NCI-H2029 (cell line): Measurements from ENCODE around the gene SCFD2.
"Not testable (repeated sequence)": the region's sequence is repeated elsewhere in the genome, so short reads cannot be mapped to it uniquely, and the experiment has no call there.

Experiments used
- DNase-seq: peaks from one replicate; lab custom pipeline; 2025; lab: John Stamatoyannopoulos, UW

SCFD2 gene

DNA sequence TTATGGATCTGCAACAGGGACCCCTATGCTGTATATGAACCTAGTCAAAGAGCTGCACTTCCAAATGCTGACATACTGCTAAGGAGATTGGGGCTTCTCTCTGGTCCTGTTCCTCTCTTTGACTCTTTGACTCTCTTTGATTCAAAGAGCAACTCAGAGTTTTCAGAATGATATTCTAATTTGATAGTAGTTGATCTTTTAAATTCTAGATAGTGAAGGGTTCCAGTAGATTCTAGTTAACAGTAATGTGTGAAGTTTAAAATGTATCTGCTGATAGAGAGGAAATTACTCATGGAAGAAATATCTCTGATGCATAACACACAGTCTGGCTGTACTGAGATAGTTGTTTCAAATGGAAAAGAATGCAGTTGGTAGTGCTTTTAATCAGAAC is 264.7 kb downstream of the SCFD2 start:
- no peak for DNase-seq

DNA sequence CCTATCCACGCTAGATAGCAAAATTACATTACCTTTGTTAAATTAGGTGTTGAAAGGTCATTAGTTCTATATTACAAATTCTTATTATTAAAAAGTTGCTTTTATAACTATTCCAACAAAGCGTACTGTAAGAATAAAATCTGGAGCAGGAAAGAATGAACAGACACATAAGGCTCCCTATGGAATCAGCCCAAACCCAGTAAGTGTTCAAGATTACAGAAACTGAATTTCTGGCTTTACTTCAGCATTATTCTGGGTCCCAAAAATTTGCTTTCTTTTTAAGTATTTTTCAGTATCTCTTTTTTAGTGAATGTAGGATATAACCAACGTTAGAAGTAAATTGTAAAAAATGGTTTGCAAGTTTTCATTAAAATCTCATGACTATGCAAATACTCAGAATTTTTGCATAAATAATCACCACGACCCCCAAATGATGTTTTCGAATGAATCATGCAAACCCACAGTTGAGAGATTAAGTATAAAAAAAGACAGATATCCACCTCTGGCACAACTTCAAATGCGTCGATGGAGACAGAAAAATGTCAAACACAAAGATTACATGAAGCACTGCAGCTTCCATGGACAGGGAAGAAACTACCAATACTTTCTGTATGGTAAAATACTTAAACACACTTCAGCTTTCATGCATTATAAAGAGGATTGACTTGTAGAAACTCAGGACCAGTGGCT is 265.2 kb downstream of the SCFD2 start:
- no peak for DNase-seq

DNA sequence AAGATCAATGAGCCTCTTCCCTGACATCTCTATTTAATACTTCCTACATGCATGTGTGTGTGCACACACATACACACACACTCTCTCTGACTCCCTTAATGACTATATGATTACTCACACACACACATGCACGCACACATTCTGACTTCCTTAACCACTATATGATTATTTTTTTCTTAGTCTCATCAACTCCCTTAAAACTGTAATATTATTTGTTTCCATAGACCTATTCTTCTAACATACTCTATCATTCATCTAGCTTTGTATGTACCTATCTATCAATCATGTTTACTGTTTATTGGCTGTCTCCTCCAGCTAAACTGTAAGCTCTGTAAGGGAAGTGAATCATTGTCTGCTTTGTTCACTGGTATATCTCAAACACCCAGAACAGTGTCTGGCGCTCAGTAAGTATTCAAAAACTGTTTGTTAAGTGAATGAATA is 267.2 kb downstream of the SCFD2 start:
- no peak for DNase-seq

DNA sequence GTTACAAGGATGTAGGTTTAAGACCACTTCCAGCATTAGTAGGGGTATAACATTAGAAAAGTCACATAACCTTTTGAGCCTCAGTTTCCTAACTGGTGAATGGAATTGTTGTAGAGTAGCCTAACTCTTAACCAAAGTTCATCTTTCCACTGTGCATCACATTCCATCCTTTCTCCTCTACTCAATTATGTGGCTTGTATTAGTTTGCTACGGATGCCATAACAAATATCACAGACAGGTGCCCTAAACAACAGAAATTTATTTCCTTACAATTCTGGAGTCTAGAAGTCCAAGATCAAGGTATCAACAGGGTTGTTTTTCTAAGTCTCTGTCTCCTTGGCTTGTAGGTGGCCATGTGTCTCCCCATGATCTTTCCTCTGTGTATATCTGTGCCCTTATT is 271.8 kb downstream of the SCFD2 start:
- DNase-seq: no peak

DNA sequence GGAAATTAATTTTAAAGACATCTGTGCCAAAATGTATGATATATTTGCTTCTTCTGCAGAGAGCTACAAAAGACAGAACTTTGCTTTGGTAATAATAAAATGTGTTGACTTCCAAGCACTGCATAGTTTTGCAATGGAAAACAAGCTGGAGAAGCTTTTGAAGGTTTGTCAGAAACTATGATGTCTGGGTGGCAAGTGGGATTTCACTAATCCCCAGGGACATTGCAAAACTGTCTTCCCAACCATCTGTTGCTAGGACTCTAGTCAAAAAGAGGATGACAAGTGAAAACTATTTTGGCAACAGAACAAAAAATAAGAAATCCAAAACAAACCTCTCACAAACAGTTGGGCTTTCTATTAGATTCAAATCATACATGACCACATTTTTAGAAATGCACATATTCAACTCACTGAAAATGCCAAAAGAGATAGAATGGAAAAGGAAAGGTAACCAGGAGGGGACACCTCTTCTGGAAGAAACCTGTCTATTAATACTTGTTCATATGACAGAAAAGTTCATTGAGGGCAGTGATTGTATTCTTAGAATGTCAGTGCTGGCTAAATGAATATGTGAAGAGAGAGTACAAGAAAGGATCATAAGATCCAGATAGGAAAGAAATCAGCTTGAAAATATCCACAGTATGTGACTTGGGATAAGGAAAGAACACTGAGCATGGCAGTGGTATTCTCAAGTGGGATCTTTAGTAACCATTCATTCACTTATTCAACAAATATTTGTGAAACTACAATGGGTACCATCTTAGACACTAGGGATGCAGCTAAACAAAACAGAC is 275.7 kb downstream of the SCFD2 start:
- no peak for DNase-seq

DNA sequence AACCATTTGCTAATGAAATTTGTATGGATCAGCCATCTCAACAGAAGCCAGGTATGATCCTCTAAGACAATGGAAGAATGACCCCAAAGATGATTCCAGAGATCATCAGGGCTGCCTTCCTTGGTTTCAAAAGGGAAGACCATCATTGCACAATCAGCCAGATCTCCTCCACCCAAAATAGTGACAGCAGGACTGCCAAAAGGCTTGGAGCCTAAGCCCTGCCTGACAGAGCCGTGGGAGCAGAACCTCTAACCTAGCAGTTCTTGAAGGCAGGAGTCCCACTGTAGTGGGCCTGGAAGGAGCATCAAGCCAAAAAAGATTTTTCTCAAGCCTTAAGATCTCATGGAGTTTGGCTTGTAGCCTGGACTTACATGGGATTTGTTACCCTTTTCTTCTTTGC is 277.7 kb downstream of the SCFD2 start:
- DNase-seq: no peak

DNA sequence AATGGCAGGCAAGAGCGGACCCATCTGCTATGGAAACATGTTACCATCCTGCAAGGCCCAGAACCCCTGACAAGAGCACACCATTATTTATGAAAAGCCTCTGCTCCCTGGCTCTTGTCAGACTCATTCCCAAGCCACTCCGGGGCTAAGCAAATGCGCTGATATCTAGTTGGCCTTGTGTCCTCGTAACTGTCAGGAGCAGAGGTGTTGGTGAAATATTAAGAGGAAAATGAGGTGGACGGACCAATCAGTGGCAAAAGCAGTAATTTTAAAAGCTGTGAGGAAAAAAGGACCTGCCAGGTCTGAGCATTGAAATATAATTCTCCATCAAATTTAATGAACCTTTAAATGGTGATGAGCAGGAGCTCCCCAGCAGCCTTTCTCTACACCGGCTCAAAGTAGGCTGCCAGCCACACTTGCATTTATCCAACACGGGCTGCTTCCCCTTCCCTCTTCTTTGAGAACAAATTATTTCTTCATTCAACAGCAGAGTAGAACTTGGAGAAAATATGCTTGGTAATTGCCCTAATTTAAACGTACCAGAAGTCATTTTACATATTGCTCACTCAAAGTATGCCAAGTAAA is 289.4 kb downstream of the SCFD2 start:
- DNase-seq: no peak

DNA sequence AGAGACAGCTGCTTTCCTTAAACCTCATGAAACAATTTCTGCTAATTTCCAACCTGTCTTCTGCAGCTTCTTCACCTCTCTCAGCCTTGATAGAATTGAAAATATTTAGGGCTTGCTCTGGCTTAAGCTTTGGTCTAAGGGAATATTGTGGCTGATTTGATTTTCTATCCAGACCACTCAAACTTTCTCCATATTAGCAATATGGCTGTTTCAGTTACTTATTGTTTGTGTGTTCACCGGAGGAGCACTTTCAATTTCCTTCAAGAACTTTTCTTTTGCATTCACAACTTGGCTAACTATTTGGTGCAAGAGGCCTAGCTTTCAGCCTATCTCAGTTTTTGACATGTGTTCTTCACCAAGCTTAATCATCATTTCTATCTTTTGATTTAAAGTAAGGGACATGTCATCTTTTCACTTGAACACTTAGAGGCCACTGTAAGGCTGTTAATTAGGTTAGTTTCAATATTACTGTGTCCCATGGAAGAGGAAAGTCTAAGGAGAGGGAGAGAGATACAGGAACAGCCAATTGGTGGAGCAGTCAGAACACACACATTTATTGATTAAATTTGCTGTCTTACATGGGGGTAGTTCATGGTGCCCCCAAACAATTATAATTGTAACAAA is 290.6 kb downstream of the SCFD2 start:
- DNase-seq: no peak

DNA sequence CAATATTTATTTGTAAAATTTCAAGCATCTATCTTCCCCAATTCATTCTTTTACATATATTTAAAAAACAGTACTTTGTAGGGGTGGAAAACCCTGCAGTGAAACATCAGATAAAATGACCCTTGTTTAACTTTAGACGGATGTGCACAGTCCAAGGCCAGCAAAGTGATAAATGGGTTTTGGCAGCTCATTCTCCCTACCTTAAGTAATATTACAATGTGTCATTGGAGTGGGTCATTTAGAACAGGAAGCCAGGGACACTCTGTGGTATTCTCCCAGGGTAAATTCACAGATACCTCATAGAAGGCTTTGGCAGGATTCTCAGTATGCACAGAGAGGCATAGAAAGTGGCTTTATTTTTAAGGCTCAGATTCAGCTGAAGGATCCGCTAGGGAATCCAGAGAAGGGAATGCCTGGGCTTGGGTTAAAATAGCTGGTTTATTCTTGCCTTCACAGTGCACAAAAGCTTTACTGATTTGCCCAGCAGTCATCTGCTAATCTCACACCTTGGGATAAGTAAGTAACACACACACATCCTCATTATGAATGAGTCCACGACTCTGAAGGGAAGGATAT is 297.0 kb downstream of the SCFD2 start:
- DNase-seq: peak; percentile 70

DNA sequence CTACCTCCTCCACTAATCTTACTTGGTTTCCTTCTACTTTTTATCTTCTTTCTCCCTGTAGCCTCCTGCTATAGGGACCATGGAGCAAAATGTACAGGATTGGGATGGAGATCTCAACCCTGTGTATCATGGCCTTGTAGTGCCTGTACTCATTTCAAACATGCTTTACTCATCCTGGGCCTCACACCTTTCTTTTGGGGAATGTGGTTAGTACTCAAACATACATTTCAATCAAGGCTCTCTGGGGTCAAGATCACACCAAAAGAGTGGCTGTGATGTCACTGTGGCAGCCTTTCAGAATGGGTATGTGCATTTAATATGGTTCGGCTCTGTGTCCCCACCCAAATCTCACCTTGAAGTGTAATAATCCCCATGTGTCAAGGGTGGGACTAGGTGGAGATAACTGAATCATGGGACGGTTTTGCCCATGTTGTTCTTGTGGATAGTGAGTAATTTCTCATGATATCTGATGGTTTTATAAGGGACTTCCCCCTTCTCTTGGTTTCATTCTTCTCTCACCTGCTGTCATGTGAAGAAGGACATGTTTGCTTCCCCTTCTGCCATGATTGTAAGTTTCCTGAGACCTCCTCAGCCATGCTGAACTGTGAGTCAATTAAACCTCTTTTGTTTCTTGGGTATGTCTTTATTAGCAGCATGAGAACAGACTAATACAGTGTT is 298.6 kb downstream of the SCFD2 start:
- no peak for DNase-seq

DNA sequence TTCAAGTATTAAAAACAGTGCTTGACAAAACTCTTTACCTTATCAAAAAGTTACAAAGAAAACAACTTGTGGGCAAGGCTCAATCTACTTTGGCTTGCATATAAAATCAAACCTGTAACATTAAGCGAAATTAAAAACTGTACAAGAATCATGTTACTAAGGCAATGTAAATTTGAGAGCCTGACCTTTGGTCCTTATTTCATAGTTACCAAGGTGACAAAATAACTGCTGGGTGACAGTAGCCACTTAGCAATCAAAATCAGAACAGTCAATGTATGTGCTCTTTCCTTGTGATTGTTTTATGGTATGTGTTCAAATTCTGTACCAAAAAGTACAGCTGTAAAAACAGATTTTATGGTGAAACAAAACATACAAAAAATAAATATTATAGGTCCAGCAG is 299.7 kb downstream of the SCFD2 start:
- no peak for DNase-seq

DNA sequence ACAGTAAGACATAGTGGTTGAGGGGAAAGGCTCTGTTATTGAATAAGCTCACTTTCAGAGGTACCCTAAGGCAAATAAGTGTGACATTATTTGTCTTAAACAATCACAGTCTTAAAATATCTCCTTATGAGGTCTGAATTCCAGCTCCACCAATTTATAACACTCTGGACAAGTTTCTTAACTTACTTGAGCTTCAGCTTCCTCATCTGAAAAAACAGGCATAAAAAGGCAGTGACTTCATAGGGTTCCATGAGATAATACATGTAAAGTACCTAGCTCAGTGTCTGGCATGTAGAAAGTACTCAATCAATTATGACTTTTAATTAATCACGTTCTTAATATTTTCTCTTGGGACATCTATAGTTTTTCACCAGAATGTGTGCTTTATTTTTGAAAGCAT is 301.3 kb downstream of the SCFD2 start:
- no peak for DNase-seq

DNA sequence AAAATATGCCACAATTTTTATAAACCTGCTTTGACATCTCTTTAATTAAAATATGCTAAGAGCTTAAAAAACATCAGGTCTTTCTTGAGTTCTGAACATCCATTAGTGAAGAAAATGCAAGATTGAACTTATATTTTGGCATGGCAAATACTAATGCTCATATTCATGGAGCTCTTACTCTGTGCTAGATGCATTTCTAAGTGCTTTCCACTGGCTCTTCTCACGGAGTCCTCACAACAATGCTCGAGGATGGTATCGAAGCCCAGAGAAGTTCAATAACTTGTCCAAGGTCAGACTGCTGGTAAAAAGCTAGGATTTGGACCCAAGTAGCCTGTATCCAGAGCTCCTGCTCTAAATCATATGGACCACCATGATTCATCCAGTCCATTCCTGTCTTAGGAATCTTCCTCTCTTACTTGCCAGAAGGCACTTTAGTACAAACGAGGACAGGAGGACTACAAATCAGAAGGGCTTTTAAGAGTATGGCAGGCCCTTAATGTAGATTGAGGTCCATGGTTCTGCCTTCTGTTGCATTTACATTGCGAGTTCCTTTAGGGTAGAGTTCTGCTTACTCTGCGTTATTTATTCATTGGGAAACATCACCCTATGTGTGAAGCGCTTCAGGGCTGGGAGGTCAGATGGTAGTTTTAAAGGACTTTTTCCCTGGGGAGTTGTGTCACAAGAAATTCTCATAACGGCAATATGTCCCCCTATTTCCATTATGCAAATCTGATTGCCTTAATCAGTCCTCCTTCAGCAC is 304.6 kb downstream of the SCFD2 start:
- DNase-seq: no peak

DNA sequence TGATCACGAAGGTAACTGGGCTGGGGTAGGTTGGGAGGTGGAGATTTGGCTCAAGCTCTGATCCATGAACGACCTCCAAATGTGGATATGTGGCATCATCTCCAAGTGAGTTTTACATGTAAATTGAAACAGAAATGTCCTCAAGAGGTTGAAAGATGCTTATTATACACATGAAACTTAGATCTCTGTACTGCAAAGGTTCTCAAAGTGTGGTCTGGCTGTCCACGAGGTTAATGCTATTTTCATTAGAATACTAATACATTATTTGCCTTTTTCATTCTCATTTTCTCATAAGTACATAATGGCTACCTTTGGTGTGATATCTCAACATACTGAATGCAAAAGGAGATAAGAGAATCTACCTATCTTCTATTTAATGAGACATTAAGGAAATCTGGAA is 305.6 kb downstream of the SCFD2 start:
- DNase-seq: no peak

DNA sequence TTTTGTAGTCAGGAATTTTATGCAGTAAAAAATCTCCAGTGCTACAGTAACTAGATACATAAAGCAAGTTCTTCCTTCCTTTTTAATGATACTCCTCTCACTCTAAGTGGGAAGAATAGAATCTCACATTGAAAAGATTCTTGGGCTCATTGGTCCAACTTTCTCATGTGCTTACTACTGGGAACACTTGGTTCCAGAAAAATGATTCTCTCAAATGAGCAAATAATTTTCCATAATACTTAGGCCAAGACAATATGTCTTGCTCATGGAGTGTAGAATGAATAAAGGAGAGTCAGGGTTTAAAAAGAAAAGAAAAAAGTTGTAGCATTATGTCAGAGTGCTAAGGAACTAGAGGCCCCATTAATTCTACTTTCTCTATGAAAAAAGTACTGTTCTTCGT is 306.0 kb downstream of the SCFD2 start:
- no peak for DNase-seq

DNA sequence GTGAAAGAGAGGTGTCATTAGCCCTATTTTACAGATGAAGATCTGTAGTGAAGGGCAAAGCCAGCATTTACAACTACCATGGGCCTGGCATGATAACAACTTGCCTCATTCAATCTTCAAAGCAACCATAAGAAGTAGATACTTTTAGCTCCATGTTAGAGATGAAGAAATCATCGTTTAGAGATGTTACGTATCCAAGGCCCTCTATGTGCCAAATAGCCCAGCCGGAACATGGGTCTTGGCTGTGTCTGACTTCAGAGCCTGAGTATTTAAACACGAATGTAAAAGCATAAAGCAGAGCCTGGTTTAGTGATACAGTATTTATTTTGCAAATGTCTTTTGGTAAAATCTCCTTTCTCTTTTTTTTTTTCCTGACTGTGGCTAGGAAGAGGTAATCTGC is 306.6 kb downstream of the SCFD2 start:
- DNase-seq: no peak

DNA sequence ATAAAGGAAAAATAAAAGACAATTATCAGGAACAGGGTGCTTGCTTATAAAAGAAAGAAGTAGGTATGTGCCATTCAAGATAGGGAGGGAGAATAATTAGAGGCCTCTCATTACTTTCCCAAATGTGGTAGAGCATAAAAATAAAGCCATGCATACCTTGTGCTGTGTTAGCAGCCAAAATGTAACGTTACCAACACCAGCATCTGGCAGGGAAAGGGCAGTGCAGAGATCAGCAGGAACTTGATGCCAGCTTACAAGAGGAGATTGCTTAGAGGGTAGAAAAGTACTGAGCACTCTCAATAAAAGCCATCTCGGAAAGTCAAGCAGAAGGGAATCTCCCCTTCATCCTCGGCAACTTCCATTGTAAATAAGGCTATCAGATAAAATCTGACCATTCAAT is 308.2 kb downstream of the SCFD2 start:
- DNase-seq: no peak

DNA sequence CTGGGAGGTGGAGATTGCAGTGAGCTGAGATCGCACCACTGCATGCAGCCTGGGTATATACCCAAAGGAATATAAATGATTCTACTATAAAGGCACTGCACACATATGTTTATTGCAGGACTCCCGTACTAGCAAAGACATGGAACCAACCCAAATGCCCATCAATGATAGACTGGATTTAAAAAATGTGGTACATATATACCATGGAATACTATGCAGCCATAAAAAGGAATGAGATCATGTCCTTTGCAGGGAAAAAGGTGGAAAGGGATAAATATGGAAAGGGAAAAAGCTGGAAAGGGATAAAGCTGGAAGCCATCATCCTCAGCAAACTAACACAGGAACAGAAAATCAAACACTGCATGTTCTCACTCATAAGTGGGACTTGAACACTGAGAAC is 308.8 kb downstream of the SCFD2 start:
- DNase-seq: not testable (repeated sequence)

DNA sequence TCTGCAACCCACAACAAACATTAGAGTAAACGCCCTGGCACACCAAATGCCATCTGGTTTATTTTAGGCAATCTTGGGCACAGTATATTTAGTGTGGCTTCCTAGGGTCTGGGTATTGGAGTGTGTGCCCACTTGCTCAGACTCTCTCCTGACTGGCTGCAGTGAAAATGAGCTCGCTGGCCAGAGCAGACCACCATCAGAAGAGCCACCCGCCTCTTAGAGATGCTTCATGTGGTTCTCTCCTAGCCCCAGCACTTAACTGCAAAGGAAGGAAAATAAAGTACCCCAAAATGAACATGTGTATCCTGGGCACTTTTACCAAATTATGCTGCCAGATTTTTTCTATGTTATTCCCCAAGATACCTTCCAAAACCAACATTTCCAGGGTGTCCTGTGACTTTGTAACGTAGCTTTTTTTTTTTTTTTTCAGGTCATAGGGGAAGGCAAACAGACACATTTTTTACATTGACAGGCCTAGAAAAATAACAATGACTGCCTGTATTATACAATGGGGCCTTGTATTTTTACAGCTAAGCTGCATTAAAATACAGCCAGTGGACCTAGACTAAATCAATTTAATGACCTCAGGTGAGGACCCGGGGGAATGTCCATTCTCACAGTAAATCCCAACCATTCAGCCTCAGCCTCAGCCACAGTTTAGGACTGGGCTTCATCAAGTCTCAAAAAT is 310.0 kb downstream of the SCFD2 start:
- DNase-seq: no peak

DNA sequence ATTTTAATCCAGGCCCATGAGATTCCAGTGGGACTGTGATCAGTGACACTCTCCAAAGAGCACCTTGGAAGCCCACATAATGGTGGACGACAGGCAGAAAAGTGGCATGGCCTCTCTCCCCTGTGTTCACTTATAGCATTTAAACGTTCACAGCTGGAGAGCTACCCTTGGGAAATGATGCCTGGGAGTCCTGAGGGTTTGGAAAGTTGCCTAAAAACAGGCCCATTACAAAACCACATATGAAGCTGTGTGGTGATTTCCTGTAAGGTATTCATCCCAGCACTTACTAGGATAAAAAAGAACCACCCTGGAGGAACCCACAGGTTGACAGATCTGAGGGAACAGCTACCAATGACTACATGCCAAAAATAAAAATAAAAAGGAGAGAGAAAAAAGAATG is 310.6 kb downstream of the SCFD2 start:
- peak; percentile 26 for DNase-seq

DNA sequence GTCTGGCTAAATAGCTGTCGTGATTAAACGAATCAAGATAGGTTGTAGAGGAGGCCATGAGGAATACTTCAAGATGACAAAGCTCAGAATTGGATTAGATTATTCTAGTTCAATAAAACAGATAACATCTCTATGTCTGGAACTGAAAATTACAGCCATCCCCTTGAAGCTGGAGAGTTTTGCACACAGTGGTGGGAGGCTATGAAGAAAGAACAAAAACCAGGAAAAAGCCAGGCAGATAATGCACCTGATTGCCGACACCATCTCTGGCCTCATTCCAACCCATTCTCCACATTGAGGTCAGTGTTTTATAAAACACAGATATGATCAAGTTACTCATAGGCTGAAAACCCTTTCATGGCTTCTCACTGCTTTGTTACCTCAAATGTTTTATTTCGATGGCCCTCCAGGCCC is 315.5 kb downstream of the SCFD2 start:
- peak; percentile 85 for DNase-seq
